GM12864 (cell line): ENCODE data around the gene FOXO1.
"Not testable (repeated sequence)": the region's sequence is repeated elsewhere in the genome, so short reads cannot be mapped to it uniquely, and the experiment has no call there.

Source experiments
- DNase-seq: peaks from one replicate; pipeline ENCODE4 v3.0.0-alpha.2; 2011; ENCODE audit warnings: low read depth
- H3K4me3 ChIP-seq: 2 replicates; pipeline ENCODE4 v1.5.1; 2011; ENCODE audit warnings: mild to moderate bottlenecking, low read depth, low read length, control low read depth
- TF ChIP-seq, protein P1 (sequence below): IDR thresholded peaks from 2 replicates; pipeline ENCODE4 v1.5.1; 2011; ENCODE audit warnings: low read depth, mild to moderate bottlenecking, moderate library complexity, low read length, control low read depth, inconsistent platforms; ENCODE audit errors: missing control alignments

Gene FOXO1

DNA sequence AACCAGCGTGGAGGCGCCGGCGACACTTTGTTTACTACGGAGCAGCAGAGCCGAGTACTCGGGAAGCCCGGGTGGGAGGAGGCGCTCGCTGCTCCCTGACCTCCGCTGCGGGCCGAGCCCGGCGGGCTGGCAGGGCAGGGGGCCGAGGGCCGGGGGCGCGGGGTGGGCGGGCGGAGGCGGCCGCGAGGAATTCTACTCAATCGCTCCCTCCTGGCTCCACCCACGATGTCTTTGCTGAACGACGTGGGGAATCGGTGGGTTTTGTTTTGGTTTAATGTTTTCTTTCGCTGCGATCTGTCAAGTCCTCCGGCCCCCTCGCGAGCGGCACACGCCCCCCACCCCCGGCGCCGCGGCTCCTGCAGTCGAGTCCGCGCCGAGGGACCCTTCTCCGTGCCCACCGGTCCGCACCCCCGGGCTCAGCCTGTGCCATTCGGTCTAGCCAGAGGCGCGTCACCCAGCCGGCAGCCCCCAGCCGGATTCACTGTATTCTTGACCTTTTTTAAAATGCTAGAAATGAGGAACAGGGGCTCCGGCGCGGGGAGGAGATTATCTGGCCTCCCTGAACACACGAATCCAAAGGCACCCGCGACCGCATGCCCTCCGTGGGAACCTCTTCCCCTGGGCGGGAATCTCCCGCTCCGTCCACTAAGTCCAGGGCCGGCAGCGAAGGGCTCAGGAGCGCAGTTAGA, 636 bp upstream of the FOXO1 start:
- TF ChIP-seq, protein P1, sequence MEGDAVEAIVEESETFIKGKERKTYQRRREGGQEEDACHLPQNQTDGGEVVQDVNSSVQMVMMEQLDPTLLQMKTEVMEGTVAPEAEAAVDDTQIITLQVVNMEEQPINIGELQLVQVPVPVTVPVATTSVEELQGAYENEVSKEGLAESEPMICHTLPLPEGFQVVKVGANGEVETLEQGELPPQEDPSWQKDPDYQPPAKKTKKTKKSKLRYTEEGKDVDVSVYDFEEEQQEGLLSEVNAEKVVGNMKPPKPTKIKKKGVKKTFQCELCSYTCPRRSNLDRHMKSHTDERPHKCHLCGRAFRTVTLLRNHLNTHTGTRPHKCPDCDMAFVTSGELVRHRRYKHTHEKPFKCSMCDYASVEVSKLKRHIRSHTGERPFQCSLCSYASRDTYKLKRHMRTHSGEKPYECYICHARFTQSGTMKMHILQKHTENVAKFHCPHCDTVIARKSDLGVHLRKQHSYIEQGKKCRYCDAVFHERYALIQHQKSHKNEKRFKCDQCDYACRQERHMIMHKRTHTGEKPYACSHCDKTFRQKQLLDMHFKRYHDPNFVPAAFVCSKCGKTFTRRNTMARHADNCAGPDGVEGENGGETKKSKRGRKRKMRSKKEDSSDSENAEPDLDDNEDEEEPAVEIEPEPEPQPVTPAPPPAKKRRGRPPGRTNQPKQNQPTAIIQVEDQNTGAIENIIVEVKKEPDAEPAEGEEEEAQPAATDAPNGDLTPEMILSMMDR = no peak
- DNase-seq = no peak
- peak overlapping the region; percentile 59 for H3K4me3 ChIP-seq

GRCh38 chr13:40665126-40666044, 1.1 kb downstream of the FOXO1 start:
- no peak for DNase-seq
- TF ChIP-seq, protein P1 = no peak
- H3K4me3 ChIP-seq = peak overlapping the region; percentile 60

- DNase-seq = no peak
- H3K4me3 ChIP-seq = peak overlapping the region; percentile 60
- TF ChIP-seq, protein P1 = no peak
These were observed 1.9 kb downstream of the FOXO1 start for GRCh38 chr13:40664350-40665125.

GRCh38 chr13:40664100-40664349, 2.4 kb downstream of the FOXO1 start:
- DNase-seq = not testable (repeated sequence)
- H3K4me3 ChIP-seq = peak overlapping the region; percentile 60

- peak overlapping the region; percentile 60; the same call in 1 of the 2 replicates for H3K4me3 ChIP-seq
- DNase-seq = no peak
- TF ChIP-seq, protein P1 = no peak
These were observed 3.6 kb downstream of the FOXO1 start for GRCh38 chr13:40662866-40663265.

DNA sequence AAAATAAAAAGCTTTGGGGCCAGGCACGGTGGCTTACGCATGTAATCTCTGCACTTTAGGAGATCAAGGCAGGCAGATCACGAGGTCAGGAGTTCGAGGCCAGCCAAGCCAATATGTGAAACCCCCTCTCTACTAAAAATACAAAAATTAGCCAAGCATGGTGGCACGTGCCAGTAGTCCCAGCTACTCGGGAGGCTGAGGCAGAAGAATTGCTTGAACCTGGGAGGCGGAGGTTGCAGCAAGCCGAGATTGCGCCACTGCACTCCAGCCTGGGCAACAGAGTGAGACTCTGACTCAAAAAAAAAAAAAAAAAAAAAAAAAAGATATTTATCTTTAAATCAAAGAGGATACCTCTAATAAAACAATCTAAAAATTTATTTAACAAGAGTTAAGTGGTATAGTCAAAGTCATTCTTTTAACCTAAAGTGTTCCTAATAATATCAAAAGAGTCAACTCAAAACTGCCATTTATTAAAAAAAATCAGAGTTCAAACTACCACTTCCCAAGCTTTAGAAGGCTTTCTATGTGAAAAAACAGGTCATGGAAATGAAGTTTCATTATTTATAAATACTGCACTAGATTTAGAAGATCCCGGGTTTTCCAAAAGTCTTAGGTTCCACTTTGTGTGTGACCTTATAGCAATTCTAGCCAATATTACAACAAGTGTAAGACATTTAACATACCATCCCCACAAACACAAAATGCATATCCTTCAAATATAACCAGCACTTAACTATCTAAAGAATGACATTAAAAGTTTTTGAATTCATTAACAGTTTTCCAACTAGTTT, 4.4 kb downstream of the FOXO1 start:
- no peak for DNase-seq
- TF ChIP-seq, protein P1 = no peak
- H3K4me3 ChIP-seq = peak overlapping the region; percentile 35; the same call in 1 of the 2 replicates
